A549 (cell line): Measurements from ENCODE around the gene P3H2.

Experiments used
- CEBPB ChIP-seq, 2 experiments: fragments of >200 bp in 1 of 2; sonication (Bioruptor Twin) in 1 of 2; formaldehyde crosslinking in 1 of 2; IDR thresholded peaks; 2 replicates each; pipeline ENCODE4 v1.6.1; 2012 to 2016
- CTCF ChIP-seq: fragments of >200 bp; sonication (Bioruptor Twin); formaldehyde crosslinking; IDR thresholded peaks from 3 replicates; pipeline ENCODE4 v1.5.1; 2016
- EHMT2 ChIP-seq: fragments of 200-600 bp; sonication (generic); IDR thresholded peaks from 2 replicates; pipeline ENCODE4 v1.6.1; 2016; ENCODE audit warnings: antibody characterized with exemption, low read depth, mild to moderate bottlenecking, moderate library complexity
- EP300 ChIP-seq, 2 experiments: fragments of >200 bp; sonication (Bioruptor Twin); formaldehyde crosslinking; IDR thresholded peaks; 2 replicates in 1 of 2; 3 replicates in 1 of 2; pipeline ENCODE4 v1.6.1; 2016 to 2017
- HEYL ChIP-seq: fragments of 250-450 bp; sonication (Bioruptor Pico); IDR thresholded peaks from 2 replicates; pipeline ENCODE4 v1.8.0; 2021; ENCODE audit warnings: mild to moderate bottlenecking, moderate library complexity
- HMGXB4 ChIP-seq: fragments of 250-450 bp; sonication (Bioruptor Pico); IDR thresholded peaks from 2 replicates; pipeline ENCODE4 v1.5.0; 2021; ENCODE audit warnings: mild to moderate bottlenecking, moderate library complexity, borderline replicate concordance
- MYC ChIP-seq: IDR thresholded peaks from 2 replicates; pipeline ENCODE4 v1.6.1; 2012; ENCODE audit warnings: mild to moderate bottlenecking, inconsistent platforms, low read length, improper control_type of control experiment, borderline replicate concordance
- PBX3 ChIP-seq: IDR thresholded peaks from 2 replicates; pipeline ENCODE4 v1.6.1; 2012
- PHF8 ChIP-seq: fragments of 200-600 bp; sonication (generic); IDR thresholded peaks from 2 replicates; pipeline ENCODE4 v1.6.1; 2016; ENCODE audit warnings: low read depth, mild to moderate bottlenecking, antibody characterized with exemption, moderate library complexity, borderline replicate concordance
- POLR2A ChIP-seq: IDR thresholded peaks from 2 replicates; pipeline ENCODE4 v1.6.1; 2012; ENCODE audit warnings: mild to moderate bottlenecking, low read length
- RCOR1 ChIP-seq: fragments of 150-350 bp; IDR thresholded peaks from 2 replicates; pipeline ENCODE4 v1.6.1; 2014; ENCODE audit warnings: antibody characterized with exemption, low read length, low read depth
- SMC3 ChIP-seq: fragments of >200 bp; sonication (Bioruptor Twin); formaldehyde crosslinking; IDR thresholded peaks from 3 replicates; pipeline ENCODE4 v1.6.1; 2018; ENCODE audit warnings: inconsistent platforms

GRCh38 chr3:190027116-190027515 lies 93.6 kb downstream of the P3H2 start:
- TF ChIP-seq EHMT2 (no peak), CTCF (no peak), POLR2A (no peak), HMGXB4 (no peak), HEYL (CRISPR knock-in tag) (no peak), PHF8 (no peak), EP300 (IDR thresholded peaks at IDR 0.05) (no peak), MYC (no peak), SMC3 (no peak), CEBPB (IDR thresholded peaks at IDR 0.05) (no peak), PBX3 (no peak), RCOR1 (no peak)
